ENCODE measurements around the gene ADAMTS9.

The ADAMTS9 gene

GRCh38 chr3:64684715-64685261 lies 3.0 kb downstream of the ADAMTS9 start:
- FAIRE-seq = no peak

GRCh38 chr3:64681827-64682226 lies 6.0 kb downstream of the ADAMTS9 start:
- no peak for FAIRE-seq

- no peak for FAIRE-seq
These were observed 6.8 kb downstream of the ADAMTS9 start for GRCh38 chr3:64681015-64681414.

GRCh38 chr3:64680334-64680733 lies 7.5 kb downstream of the ADAMTS9 start:
- FAIRE-seq = no peak

GRCh38 chr3:64677961-64678716 lies 9.7 kb downstream of the ADAMTS9 start:
- FAIRE-seq = no peak

GRCh38 chr3:64676831-64677230 lies 11.0 kb downstream of the ADAMTS9 start:
- FAIRE-seq = no peak

- no peak for FAIRE-seq
These were observed 12.0 kb downstream of the ADAMTS9 start for GRCh38 chr3:64675687-64676247.

GRCh38 chr3:64674591-64675076 lies 13.2 kb downstream of the ADAMTS9 start:
- no peak for FAIRE-seq

- FAIRE-seq = no peak
These were observed 14.6 kb downstream of the ADAMTS9 start for GRCh38 chr3:64673159-64673715.

GRCh38 chr3:64668582-64669510 lies 19.0 kb downstream of the ADAMTS9 start:
- no peak for FAIRE-seq

- FAIRE-seq = no peak
These were observed 19.8 kb downstream of the ADAMTS9 start for GRCh38 chr3:64667887-64668581.

- FAIRE-seq = no peak
These were observed 20.7 kb downstream of the ADAMTS9 start for GRCh38 chr3:64667138-64667537.

GRCh38 chr3:64666171-64666588 lies 21.6 kb downstream of the ADAMTS9 start:
- no peak for FAIRE-seq

- no peak for FAIRE-seq
These were observed 23.4 kb downstream of the ADAMTS9 start for GRCh38 chr3:64664397-64664796.

GRCh38 chr3:64659617-64659978 lies 28.2 kb downstream of the ADAMTS9 start:
- FAIRE-seq = no peak

- FAIRE-seq = no peak
These were observed 29.8 kb downstream of the ADAMTS9 start for GRCh38 chr3:64658001-64658400.

- no peak for FAIRE-seq
These were observed 31.3 kb downstream of the ADAMTS9 start for GRCh38 chr3:64656544-64656943.

GRCh38 chr3:64655160-64655559 lies 32.6 kb downstream of the ADAMTS9 start:
- FAIRE-seq = no peak

GRCh38 chr3:64654013-64654412 lies 33.8 kb downstream of the ADAMTS9 start:
- no peak for FAIRE-seq

- FAIRE-seq = no peak
These were observed 34.7 kb downstream of the ADAMTS9 start for GRCh38 chr3:64653101-64653500.

- FAIRE-seq = no peak
These were observed 36.0 kb downstream of the ADAMTS9 start for GRCh38 chr3:64651741-64652241.

GRCh38 chr3:64651303-64651702 lies 36.5 kb downstream of the ADAMTS9 start:
- FAIRE-seq = no peak
